Measurements from ENCODE around the gene EFNA4. TPM values are rescaled to one million over a fixed set of nuclear protein-coding genes. Genes with fewer than 3 reads are reported as not detected.

The EFNA4 gene
- total and polyA plus RNA-seq, 2 of the 8 experiments (the other 6 are each of a cell fraction or from before 2014, with no cell fraction given) = 21.9 to 23.9 TPM

DNA sequence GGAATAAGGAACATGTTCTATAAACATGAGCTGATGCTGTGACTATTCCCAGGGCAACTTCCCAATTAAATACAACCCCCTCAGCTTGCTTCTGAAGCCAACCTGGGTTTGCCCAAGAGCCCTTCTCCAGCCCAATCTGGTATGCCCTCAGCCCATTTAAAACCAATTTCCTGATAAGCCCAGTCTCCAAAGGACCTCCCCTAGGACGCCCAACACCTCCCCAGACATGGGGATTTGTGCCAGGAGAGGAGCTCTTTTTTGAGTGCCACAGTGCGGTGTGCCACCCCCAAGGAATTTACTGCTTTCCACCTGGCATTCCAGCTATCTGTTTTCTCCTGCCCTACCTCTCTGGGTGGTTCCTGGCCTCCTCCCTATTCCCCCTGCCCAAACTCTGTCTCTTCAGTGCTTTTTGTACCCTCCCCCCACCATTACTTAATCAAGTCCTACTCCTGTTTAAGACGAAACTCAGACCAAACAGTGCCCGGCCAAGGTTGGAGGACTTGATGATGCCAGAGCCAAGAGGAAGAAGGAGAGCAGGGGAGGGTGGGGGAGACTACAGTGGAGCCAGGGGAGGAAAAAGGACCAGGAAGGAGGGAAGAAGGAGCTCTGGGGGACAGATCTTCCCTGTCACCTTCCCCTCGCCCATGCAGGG is 52.7 kb downstream of the EFNA4 start (continued):
- TF ChIP-seq EP300 (IDR thresholded peaks at IDR 0.05; ENCODE audit: borderline replicate concordance in 1 of 2, low read depth in 2 of 2, low read length in 2 of 2) (no peak), SP4 (IDR thresholded peaks at IDR 0.05; ENCODE audit: low read length) (no peak), ATF3 (IDR thresholded peaks at IDR 0.05; ENCODE audit: insufficient read depth, low read depth, low read length) (no peak), CBX5 (IDR thresholded peaks at IDR 0.05; ENCODE audit: low read depth, low read length) (no peak), KDM4A (IDR thresholded peaks at IDR 0.05; ENCODE audit: low read depth, low read length, severe bottlenecking) (no peak), HDAC2 (IDR thresholded peaks at IDR 0.05; ENCODE audit: borderline replicate concordance in 1 of 2, low read depth in 2 of 2, low read length in 2 of 2) (no peak)

Measured in H1 (cell line).